ENCODE results near the gene HSPA9. TPM values are rescaled to one million over a fixed set of nuclear protein-coding genes. Genes with fewer than 3 reads are reported as not detected.

HSPA9 gene
- total RNA-seq, 1 donor from 2014 or later: 160 TPM

DNA sequence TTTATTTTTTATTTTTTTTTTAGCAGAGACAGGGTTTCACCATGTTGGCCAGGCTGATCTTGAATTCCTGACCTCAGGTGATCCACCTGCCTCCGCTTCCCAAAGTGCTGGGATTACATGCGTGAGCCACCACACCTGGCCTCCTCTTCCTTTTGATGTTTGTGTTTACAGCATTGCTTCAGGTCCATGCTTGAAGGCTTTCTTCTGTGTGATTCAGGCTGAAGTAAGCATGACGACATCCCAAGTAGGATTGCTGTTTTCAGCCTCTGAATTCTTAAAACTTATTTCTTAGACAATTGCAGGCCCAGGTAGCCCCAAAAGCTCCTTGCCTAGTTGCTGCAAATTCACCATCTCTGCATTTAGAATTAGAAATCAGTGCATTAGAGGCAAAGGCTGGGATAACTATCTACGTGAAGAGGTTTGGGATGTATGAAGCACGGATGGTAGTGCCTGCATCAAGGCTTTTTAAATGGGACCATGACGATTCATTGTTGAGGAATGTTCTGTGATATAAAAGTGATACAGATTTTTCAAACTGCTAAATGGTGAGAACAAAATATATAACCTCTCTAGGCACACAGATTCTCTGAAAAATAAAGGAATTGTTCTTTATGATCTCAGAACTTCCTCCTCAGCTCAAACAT is 29.2 kb downstream of the HSPA9 start:
- TF ChIP-seq, protein P1, sequence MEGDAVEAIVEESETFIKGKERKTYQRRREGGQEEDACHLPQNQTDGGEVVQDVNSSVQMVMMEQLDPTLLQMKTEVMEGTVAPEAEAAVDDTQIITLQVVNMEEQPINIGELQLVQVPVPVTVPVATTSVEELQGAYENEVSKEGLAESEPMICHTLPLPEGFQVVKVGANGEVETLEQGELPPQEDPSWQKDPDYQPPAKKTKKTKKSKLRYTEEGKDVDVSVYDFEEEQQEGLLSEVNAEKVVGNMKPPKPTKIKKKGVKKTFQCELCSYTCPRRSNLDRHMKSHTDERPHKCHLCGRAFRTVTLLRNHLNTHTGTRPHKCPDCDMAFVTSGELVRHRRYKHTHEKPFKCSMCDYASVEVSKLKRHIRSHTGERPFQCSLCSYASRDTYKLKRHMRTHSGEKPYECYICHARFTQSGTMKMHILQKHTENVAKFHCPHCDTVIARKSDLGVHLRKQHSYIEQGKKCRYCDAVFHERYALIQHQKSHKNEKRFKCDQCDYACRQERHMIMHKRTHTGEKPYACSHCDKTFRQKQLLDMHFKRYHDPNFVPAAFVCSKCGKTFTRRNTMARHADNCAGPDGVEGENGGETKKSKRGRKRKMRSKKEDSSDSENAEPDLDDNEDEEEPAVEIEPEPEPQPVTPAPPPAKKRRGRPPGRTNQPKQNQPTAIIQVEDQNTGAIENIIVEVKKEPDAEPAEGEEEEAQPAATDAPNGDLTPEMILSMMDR (IDR thresholded peaks at IDR 0.05; ENCODE audit: unreplicated experiment): no peak
- H3K27ac Mint-ChIP-seq: peak overlapping the region; percentile 2
- H3K4me3 Mint-ChIP-seq: peak overlapping the region; percentile 34
- H3K36me3 Mint-ChIP-seq: peaks cover 3% of the 10 kb centered on the region
- peaks cover 37% of the 10 kb centered on the region for H3K4me1 Mint-ChIP-seq
- no peaks in the 10 kb centered on the region for H3K9me3 Mint-ChIP-seq
- no peaks in the 10 kb centered on the region for H3K27me3 Mint-ChIP-seq (ENCODE audit: low read depth)
- no peak for DNase-seq (ENCODE audit: low spot score in 2 of 2, unreplicated experiment in 2 of 2)

DNA sequence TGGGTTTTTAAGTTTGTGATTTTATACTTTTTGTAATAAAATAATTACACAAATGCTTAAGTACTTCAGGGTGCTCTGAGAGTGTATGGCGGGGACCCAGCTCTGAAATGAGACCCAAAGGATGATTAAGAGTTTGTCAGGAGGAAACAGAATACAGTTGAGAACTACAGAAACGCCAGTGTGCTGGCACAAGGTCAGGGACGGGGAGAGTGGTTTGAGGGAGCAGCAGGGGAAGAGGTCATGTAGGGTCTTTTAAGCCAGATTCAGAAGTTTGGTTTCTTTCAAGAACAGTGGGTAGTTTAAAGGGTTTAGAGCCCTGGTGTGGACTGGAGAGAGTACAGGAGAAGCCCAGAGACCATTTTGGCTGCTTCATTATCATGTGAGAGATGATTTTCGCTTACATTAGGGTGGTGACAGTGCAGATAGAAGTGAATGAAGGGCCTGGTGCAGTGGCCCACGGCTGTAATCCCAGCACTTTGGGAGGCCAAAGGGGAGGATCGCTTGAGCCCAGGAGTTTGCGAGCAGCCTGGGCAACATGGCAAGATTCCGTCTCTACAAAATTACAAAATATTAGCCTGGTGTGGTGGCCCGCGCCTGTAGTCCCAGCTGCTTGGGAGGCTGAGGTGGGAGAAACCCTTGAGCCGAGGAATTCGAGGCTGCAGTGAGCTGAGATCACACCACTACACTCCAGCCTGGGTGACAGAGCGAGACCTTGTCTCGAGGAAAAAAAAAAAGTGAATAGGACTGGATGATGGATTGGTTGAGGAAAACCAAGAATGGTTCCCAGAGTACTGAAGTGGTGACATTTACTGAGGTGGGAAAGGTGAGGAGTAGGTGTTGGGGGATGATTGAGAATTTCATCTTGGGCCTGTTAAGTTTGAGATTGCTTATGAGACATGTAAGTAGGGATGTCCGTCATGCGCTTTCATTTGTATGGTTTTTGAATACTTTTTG is 30.7 kb downstream of the HSPA9 start:
- Mint-ChIP-seq H3K27ac (peak overlapping the region; percentile 100), H3K4me1 (peaks cover 48% of the 10 kb centered on the region), H3K27me3 (ENCODE audit: low read depth) (no peaks in the 10 kb centered on the region), H3K4me3 (peak overlapping the region; percentile 99), H3K36me3 (peaks cover 1% of the 10 kb centered on the region), H3K9me3 (no peaks in the 10 kb centered on the region)
- no peak for DNase-seq (ENCODE audit: low spot score in 2 of 2, unreplicated experiment in 2 of 2)
- TF ChIP-seq, protein P1 (IDR thresholded peaks at IDR 0.05; ENCODE audit: unreplicated experiment): no peak

DNA sequence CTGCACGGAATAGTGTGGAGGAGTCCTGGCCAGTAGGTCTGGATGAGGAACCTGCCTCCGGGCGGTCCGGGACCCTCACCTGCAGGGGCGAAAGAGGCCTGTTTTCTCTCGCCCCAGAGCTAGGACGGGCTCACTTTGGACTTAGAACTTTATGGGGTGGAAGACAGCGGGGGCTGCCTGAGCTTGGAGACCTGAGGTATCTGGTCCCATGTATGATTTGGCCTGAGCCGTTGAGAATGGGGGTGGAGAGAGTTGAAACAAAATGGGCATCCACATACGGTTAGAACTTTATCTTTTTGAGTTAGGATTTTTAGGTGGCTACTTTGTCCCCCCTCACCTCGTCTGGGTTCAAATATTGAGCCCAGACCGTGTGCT is 31.5 kb downstream of the HSPA9 start:
- no peaks in the 10 kb centered on the region for H3K27me3 Mint-ChIP-seq (ENCODE audit: low read depth)
- peak overlapping the region; percentile 100 for H3K27ac Mint-ChIP-seq
- no peaks in the 10 kb centered on the region for H3K9me3 Mint-ChIP-seq
- no peak for DNase-seq (ENCODE audit: low spot score in 2 of 2, unreplicated experiment in 2 of 2)
- no peaks in the 10 kb centered on the region for H3K36me3 Mint-ChIP-seq
- TF ChIP-seq, protein P1 (IDR thresholded peaks at IDR 0.05; ENCODE audit: unreplicated experiment): no peak
- peaks cover 48% of the 10 kb centered on the region for H3K4me1 Mint-ChIP-seq
- peak overlapping the region; percentile 99 for H3K4me3 Mint-ChIP-seq

DNA sequence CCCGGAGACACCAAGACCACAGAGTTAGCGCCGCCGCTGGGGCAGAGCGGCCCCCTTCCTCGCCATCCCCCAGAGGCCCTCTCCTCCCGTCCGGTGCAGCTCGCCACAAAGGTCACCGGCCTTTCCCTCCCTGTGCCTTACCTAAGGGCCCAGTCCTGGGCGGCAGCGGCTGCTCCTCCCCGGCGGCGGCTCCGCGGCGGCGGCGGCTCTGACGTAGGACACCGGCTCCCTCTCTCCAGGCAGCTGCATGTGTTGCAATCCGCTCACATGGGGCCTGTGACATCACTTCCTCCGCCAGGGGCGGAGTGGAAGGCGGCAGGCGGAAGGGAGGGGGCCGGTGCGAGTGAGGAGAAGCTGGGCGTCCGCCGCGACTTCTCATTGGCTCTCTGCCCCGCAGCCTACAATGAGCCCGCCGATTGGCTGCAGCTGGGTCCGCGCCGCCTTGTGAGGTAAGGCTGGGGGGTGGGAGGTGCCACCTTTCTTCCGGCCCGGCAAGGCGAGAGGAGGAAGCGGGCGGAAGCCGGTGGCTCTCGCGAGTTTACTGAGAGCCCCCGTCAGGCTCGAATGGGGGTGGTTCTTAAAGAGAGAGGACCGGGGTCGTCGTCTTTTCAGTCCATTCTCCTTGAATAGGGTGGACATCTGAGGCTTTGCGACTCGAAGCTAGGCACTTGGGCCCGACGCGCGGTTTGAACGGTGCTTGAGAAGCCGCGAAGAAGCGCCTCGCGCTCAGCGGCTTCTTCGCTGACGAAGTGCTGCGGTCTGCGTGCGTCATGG is 32.1 kb downstream of the HSPA9 start, which contains the start of gene ETF1:
Gene ETF1 (minus strand): TSS at position 281 of the 774 bp plus-strand sequence. CDS start 318 bp downstream, outside the sequence.
- peaks cover 47% of the 10 kb centered on the region for H3K4me1 Mint-ChIP-seq
- no peaks in the 10 kb centered on the region for H3K36me3 Mint-ChIP-seq
- H3K4me3 Mint-ChIP-seq: peak within 1 kb of the TSS; percentile 99
- peak; percentile 99 to 100 for DNase-seq (ENCODE audit: low spot score in 2 of 2, unreplicated experiment in 2 of 2)
- H3K27me3 Mint-ChIP-seq (ENCODE audit: low read depth): no peaks in the 10 kb centered on the region
- peak within 1 kb of the TSS; percentile 100 for H3K27ac Mint-ChIP-seq
- TF ChIP-seq, protein P1 (IDR thresholded peaks at IDR 0.05; ENCODE audit: unreplicated experiment): no peak
- H3K9me3 Mint-ChIP-seq: no peaks in the 10 kb centered on the region

DNA sequence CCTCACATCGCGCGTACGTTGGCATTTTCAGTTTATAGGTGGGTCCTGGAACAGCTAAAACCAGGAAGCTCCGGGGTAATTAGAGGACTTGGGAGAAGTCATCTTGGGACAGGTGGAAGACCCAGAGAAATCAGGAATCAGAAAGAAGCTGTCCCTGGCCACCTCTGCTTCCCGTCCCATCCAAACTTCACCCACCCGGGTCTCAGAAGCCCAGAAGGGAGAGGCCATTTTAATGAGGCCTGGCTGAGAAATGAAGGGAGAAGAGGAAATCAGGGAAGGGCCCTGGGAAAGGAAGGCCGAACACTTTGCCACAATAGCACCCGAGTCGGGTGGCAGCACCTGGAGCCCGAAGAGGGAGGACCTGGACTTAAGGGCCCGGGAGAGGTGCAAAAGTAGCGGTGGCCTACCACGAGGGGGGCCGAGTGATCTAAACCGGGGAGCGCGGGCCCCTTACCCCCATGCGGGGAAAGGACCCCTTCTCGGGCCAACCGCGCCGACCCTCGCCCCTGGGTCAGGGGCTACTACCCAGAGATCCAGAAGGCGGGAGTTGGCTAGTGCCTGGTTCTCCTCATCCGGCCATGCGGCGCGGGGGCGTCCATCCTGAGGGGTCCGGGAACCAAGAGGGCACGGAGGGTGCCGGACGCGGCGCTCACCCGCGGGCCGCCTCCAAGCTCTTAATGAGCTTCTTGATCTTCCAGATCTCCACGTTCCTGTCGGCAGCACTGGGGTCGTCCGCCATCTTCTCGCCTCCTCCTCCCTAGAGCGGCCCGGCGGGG is 32.8 kb downstream of the HSPA9 start:
- peak overlapping the region; percentile 100 for H3K27ac Mint-ChIP-seq
- no peaks in the 10 kb centered on the region for H3K36me3 Mint-ChIP-seq
- TF ChIP-seq, protein P1 (IDR thresholded peaks at IDR 0.05; ENCODE audit: unreplicated experiment): no peak
- no peaks in the 10 kb centered on the region for H3K9me3 Mint-ChIP-seq
- peak overlapping the region; percentile 99 for H3K4me3 Mint-ChIP-seq
- peak; percentile 24 to 40 for DNase-seq (ENCODE audit: low spot score in 2 of 2, unreplicated experiment in 2 of 2)
- peaks cover 44% of the 10 kb centered on the region for H3K4me1 Mint-ChIP-seq
- no peaks in the 10 kb centered on the region for H3K27me3 Mint-ChIP-seq (ENCODE audit: low read depth)

Measured in mesothelial cell of epicardium (in vitro differentiated cells).